BLaER1 (cell line): ENCODE data around the gene POLR1F.
A peak's percentile ranks its signal among the peaks of the same experiment; 100 is the strongest.

ENCODE experiments used
- H3K27ac ChIP-seq: shearing (Covaris generic); formaldehyde crosslinking; 2 replicates; pipeline ENCODE4 v1.8.1; 2022
- H3K27me3 ChIP-seq: shearing (Covaris generic); formaldehyde crosslinking; 2 replicates; pipeline ENCODE4 v1.8.1; 2022
- H3K36me3 ChIP-seq: shearing (Covaris generic); formaldehyde crosslinking; 2 replicates; pipeline ENCODE4 v1.8.1; 2022
- H3K4me1 ChIP-seq: shearing (Covaris generic); formaldehyde crosslinking; 2 replicates; pipeline ENCODE4 v1.8.1; 2022
- H3K4me2 ChIP-seq: shearing (Covaris generic); formaldehyde crosslinking; 2 replicates; pipeline ENCODE4 v1.8.1; 2022
- H3K4me3 ChIP-seq: shearing (Covaris generic); formaldehyde crosslinking; 2 replicates; pipeline ENCODE4 v1.8.1; 2022
- H3K9ac ChIP-seq: shearing (Covaris generic); formaldehyde crosslinking; 2 replicates; pipeline ENCODE4 v1.8.1; 2022
- H3K9me3 ChIP-seq: shearing (Covaris generic); formaldehyde crosslinking; 2 replicates; pipeline ENCODE4 v1.8.1; 2022
- H4K20me1 ChIP-seq: shearing (Covaris generic); formaldehyde crosslinking; 2 replicates; pipeline ENCODE4 v1.8.1; 2022
- Cebpa-rat ChIP-seq: shearing (Covaris generic); IDR thresholded peaks from 2 replicates; pipeline ENCODE4 v1.8.1; 2022

Gene POLR1F

GRCh38 chr7:19681596-19681995, 27.2 kb downstream of the POLR1F start:
- Histone ChIP-seq H3K4me1 (peaks cover 20% of the 10 kb centered on the region), H4K20me1 (no peaks in the 10 kb centered on the region), H3K9ac (no peak overlapping the region), H3K27ac (no peak overlapping the region), H3K4me3 (no peak overlapping the region), H3K36me3 (no peaks in the 10 kb centered on the region), H3K4me2 (no peak overlapping the region), H3K9me3 (peaks cover 14% of the 10 kb centered on the region), H3K27me3 (no peaks in the 10 kb centered on the region)
- TF ChIP-seq Cebpa-rat, result no peak

GRCh38 chr7:19677180-19677579, 31.7 kb downstream of the POLR1F start:
- Histone ChIP-seq H3K9me3 (peaks cover 4% of the 10 kb centered on the region), H3K4me2 (peak overlapping the region; percentile 77), H3K36me3 (no peaks in the 10 kb centered on the region), H4K20me1 (no peaks in the 10 kb centered on the region), H3K9ac (no peak overlapping the region; the same call in 1 of the 2 replicates), H3K27me3 (no peaks in the 10 kb centered on the region), H3K27ac (peak overlapping the region; percentile 83), H3K4me3 (no peak overlapping the region; the same call in 1 of the 2 replicates), H3K4me1 (peaks cover 49% of the 10 kb centered on the region)
- no peak for TF ChIP-seq Cebpa-rat

GRCh38 chr7:19675816-19676215, 33.0 kb downstream of the POLR1F start:
- Histone ChIP-seq H3K4me2 (peak overlapping the region; percentile 22; the same call in 1 of the 2 replicates), H3K36me3 (no peaks in the 10 kb centered on the region), H3K4me3 (no peak overlapping the region), H4K20me1 (no peaks in the 10 kb centered on the region), H3K9me3 (no peaks in the 10 kb centered on the region), H3K4me1 (peaks cover 49% of the 10 kb centered on the region), H3K27me3 (no peaks in the 10 kb centered on the region), H3K27ac (peak overlapping the region; percentile 83; the same call in 1 of the 2 replicates), H3K9ac (no peak overlapping the region)
- no peak for TF ChIP-seq Cebpa-rat

GRCh38 chr7:19674266-19674960, 34.4 kb downstream of the POLR1F start:
- Histone ChIP-seq H3K27ac (peak overlapping the region; percentile 61; the same call in 1 of the 2 replicates), H3K36me3 (no peaks in the 10 kb centered on the region), H4K20me1 (no peaks in the 10 kb centered on the region), H3K9ac (peak overlapping the region; percentile 46; the same call in 1 of the 2 replicates), H3K4me1 (peaks cover 49% of the 10 kb centered on the region), H3K9me3 (no peaks in the 10 kb centered on the region), H3K4me3 (no peak overlapping the region), H3K4me2 (peak overlapping the region; percentile 71), H3K27me3 (no peaks in the 10 kb centered on the region)
- TF ChIP-seq Cebpa-rat, result no peak

GRCh38 chr7:19670806-19671205, 38.0 kb downstream of the POLR1F start:
- H3K9ac ChIP-seq, result no peak overlapping the region
- H3K4me2 ChIP-seq, result no peak overlapping the region
- no peak for TF ChIP-seq Cebpa-rat
- H3K4me3 ChIP-seq, result no peak overlapping the region
- peaks cover 21% of the 10 kb centered on the region for H3K4me1 ChIP-seq
- no peaks in the 10 kb centered on the region for H3K9me3 ChIP-seq
- no peaks in the 10 kb centered on the region for H3K27me3 ChIP-seq
- no peaks in the 10 kb centered on the region for H3K36me3 ChIP-seq
- H4K20me1 ChIP-seq, result no peaks in the 10 kb centered on the region
- no peak overlapping the region for H3K27ac ChIP-seq

- no peak for TF ChIP-seq Cebpa-rat
- Histone ChIP-seq H3K27ac (no peak overlapping the region), H3K9ac (no peak overlapping the region), H4K20me1 (no peaks in the 10 kb centered on the region), H3K4me1 (no peaks in the 10 kb centered on the region), H3K4me2 (no peak overlapping the region), H3K27me3 (no peaks in the 10 kb centered on the region), H3K36me3 (no peaks in the 10 kb centered on the region), H3K9me3 (no peaks in the 10 kb centered on the region), H3K4me3 (no peak overlapping the region)
These were observed 43.3 kb downstream of the POLR1F start for GRCh38 chr7:19665399-19666008.

- Histone ChIP-seq H3K9me3 (no peaks in the 10 kb centered on the region), H3K27me3 (no peaks in the 10 kb centered on the region), H3K4me2 (no peak overlapping the region), H4K20me1 (no peaks in the 10 kb centered on the region), H3K9ac (no peak overlapping the region), H3K36me3 (no peaks in the 10 kb centered on the region), H3K4me3 (no peak overlapping the region), H3K27ac (no peak overlapping the region), H3K4me1 (no peaks in the 10 kb centered on the region)
- TF ChIP-seq Cebpa-rat, result no peak
These were observed 44.9 kb downstream of the POLR1F start for GRCh38 chr7:19663816-19664462.

- no peaks in the 10 kb centered on the region for H3K36me3 ChIP-seq
- no peak for TF ChIP-seq Cebpa-rat
These were observed 60.0 kb downstream of the POLR1F start for GRCh38 chr7:19648791-19649190.

More at GRCh38 chr7:19648791-19649190, 60.0 kb downstream of the POLR1F start:
- Histone ChIP-seq H3K4me2 (no peak overlapping the region), H3K9me3 (peaks cover 21% of the 10 kb centered on the region), H4K20me1 (no peaks in the 10 kb centered on the region), H3K9ac (no peak overlapping the region), H3K4me3 (no peak overlapping the region), H3K27ac (no peak overlapping the region), H3K27me3 (no peaks in the 10 kb centered on the region), H3K4me1 (no peaks in the 10 kb centered on the region)
